ENCODE measurements around the gene CDH13. TPM values are rescaled to one million over a fixed set of nuclear protein-coding genes. Genes with fewer than 3 reads are reported as not detected.

The CDH13 gene
- total and polyA plus RNA-seq, 2 donors (not counting 3 experiments of a cell fraction or from before 2014, with no cell fraction given): 96.6 to 124 TPM

DNA sequence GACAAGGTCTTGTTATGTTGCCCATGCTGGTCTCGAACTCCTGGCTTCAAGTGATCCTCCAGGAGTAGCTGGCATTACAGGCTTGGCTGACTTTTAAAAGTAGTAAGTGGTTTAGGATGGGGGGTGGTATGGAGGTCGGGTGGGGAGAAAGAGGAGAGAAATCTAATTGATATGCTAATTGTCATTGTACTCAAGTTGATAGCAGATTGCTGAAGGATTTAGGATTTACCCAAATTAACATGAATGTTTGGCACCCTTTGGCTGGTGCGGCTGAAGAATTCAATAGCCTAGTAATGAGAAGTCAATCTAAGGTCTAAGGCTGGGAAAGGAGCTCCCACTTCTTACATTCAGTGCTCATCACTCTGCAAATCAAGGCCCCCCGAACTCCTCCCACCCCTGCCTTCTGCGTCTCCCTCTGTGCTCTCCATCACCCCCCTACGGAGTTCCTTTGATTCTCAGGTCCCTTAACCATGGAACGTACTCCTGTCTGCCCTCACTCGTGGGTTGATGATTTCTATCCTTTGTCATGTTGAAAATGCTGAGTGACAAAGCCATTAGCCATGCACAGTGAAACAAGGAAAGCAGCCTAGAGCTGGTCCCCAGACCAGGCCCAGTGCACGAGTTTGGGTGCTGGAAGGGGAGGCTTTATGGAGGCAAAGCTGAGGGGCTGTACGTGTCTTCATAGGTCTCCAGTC is 17.3 kb downstream of the CDH13 start:
- FAIRE-seq: no peak
- intact Hi-C loops (cut with micrococcal nuclease) (loop anchor here (5.0 kb wide), 1 partner anchor 803 kb away; no protein-coding TSS in a partner anchor), dilution Hi-C loops (cut with MboI; ENCODE audit: extremely low pct_ligation_motif_present, low sequenced_read_pairs) (no loop called here)
- BruUV-seq (replicated peaks): no TSS peak
- POLR2A ChIA-PET: no interaction called here
- no peak overlapping the region for H3K4me2 ChIP-seq (ENCODE audit: insufficient read depth, low read length)
- no peak overlapping the region for H3K4me3 ChIP-seq (replicated peaks in 1 of 3; ENCODE audit: insufficient read depth in 1 of 3, low read depth in 1 of 3, low read length in 3 of 3)
- no peaks in the 10 kb centered on the region for H3K27me3 ChIP-seq (ENCODE audit: control insufficient read depth in 2 of 2, insufficient read depth in 2 of 2, low read length in 2 of 2)
- CTCF ChIA-PET: interaction anchor here (1.0 kb wide), 1 partner anchor 802 kb away, joined by 3 read pairs; no protein-coding TSS in a partner anchor
- TF ChIP-seq EZH2 (IDR thresholded peaks at IDR 0.05; ENCODE audit: borderline replicate concordance, low read depth, low read length, severe bottlenecking) (no peak), FOS (IDR thresholded peaks at IDR 0.05; ENCODE audit: borderline replicate concordance, insufficient read depth, low read length) (no peak), POLR2AphosphoS5 (IDR thresholded peaks at IDR 0.05; ENCODE audit: insufficient read depth, low read depth, low read length) (no peak), CTCF (IDR thresholded peaks at IDR 0.05; ENCODE audit: extremely low read depth in 1 of 2, insufficient read depth in 1 of 2, low read depth in 1 of 2, low read length in 2 of 2) (no peak)
- H3K79me2 ChIP-seq (ENCODE audit: control insufficient read depth, insufficient read depth, low read length): no peaks in the 10 kb centered on the region
- H4K20me1 ChIP-seq (replicated peaks; ENCODE audit: control insufficient read depth, extremely low read depth, insufficient read depth, low read length): no peaks in the 10 kb centered on the region
- H3K9me3 ChIP-seq (replicated peaks; ENCODE audit: control insufficient read depth, insufficient read depth, low read length): no peaks in the 10 kb centered on the region
- H2AFZ ChIP-seq (ENCODE audit: low read depth, low read length): no peak overlapping the region
- no peak overlapping the region for H3K9ac ChIP-seq (replicated peaks; ENCODE audit: extremely low read depth, insufficient read depth, low read length)
- DNase-seq (ENCODE audit: low read depth, low spot score): no peak
- peaks cover 24% of the 10 kb centered on the region for H3K4me1 ChIP-seq (ENCODE audit: control insufficient read depth, extremely low read depth, insufficient read depth, low read length)
- no peaks in the 10 kb centered on the region for H3K36me3 ChIP-seq (ENCODE audit: control insufficient read depth in 2 of 2, extremely low read depth in 1 of 2, insufficient read depth in 2 of 2, low read length in 2 of 2)
- no peaks in the 10 kb centered on the region for H3K9me1 ChIP-seq (replicated peaks; ENCODE audit: control insufficient read depth, extremely low read depth, insufficient read depth, low read length)
- H3K27ac ChIP-seq (ENCODE audit: insufficient read depth, low read depth, low read length): no peak overlapping the region

DNA sequence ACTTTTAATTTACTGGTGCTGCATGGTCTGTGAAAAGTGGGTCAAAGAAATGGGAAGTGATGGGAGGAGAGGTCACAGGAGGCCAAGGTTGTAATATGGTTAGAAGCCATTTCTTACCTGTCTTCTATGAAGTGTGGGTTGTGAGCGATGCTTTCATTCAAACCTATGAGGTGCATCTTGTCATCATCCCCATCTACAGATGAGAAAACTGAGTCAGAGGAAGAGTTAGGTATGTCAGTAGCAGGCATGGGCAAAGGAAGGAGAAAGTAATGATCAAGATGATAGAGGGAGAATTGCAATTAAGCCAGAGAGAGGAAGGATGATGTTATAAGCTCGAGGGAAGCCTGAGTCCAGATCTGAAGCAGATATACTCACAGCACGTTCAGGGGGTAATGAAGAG is 19.7 kb downstream of the CDH13 start:
- no peak for TF ChIP-seq MYC (IDR thresholded peaks at IDR 0.05; ENCODE audit: low read depth, low read length)
- no peak for TF ChIP-seq EZH2 (IDR thresholded peaks at IDR 0.05; ENCODE audit: borderline replicate concordance, low read depth, low read length, severe bottlenecking)
- no peak for TF ChIP-seq FOS (IDR thresholded peaks at IDR 0.05; ENCODE audit: borderline replicate concordance, insufficient read depth, low read length)
- no peak for TF ChIP-seq MAX (IDR thresholded peaks at IDR 0.05; ENCODE audit: insufficient read depth, insufficient read length)
- TF ChIP-seq GATA2 (IDR thresholded peaks at IDR 0.05; ENCODE audit: insufficient read depth, insufficient read length, low read depth, low read length): no peak
- no peak for TF ChIP-seq CTCF (IDR thresholded peaks at IDR 0.05; ENCODE audit: extremely low read depth in 1 of 2, insufficient read depth in 1 of 2, low read depth in 1 of 2, low read length in 2 of 2)
- no peak for TF ChIP-seq POLR2A (IDR thresholded peaks at IDR 0.05; ENCODE audit: low read depth, low read length)
- no peak for TF ChIP-seq POLR2AphosphoS5 (IDR thresholded peaks at IDR 0.05; ENCODE audit: insufficient read depth, low read depth, low read length)
- no peak for TF ChIP-seq JUN (IDR thresholded peaks at IDR 0.05; ENCODE audit: borderline replicate concordance, insufficient read depth, insufficient read length, low read depth)
- Histone ChIP-seq H3K36me3 (ENCODE audit: control insufficient read depth in 2 of 2, extremely low read depth in 1 of 2, insufficient read depth in 2 of 2, low read length in 2 of 2) (no peaks in the 10 kb centered on the region), H4K20me1 (replicated peaks; ENCODE audit: control insufficient read depth, extremely low read depth, insufficient read depth, low read length) (no peaks in the 10 kb centered on the region), H3K4me3 (replicated peaks in 1 of 3; ENCODE audit: insufficient read depth in 1 of 3, low read depth in 1 of 3, low read length in 3 of 3) (no peak overlapping the region), H3K79me2 (ENCODE audit: control insufficient read depth, insufficient read depth, low read length) (no peaks in the 10 kb centered on the region), H3K9me3 (replicated peaks; ENCODE audit: control insufficient read depth, insufficient read depth, low read length) (no peaks in the 10 kb centered on the region), H3K27me3 (ENCODE audit: control insufficient read depth in 2 of 2, insufficient read depth in 2 of 2, low read length in 2 of 2) (no peaks in the 10 kb centered on the region), H3K9ac (replicated peaks; ENCODE audit: extremely low read depth, insufficient read depth, low read length) (no peak overlapping the region), H3K4me1 (ENCODE audit: control insufficient read depth, extremely low read depth, insufficient read depth, low read length) (peaks cover 3% of the 10 kb centered on the region), H3K4me2 (ENCODE audit: insufficient read depth, low read length) (no peak overlapping the region), H3K9me1 (replicated peaks; ENCODE audit: control insufficient read depth, extremely low read depth, insufficient read depth, low read length) (no peaks in the 10 kb centered on the region), H3K27ac (ENCODE audit: insufficient read depth, low read depth, low read length) (no peak overlapping the region), H2AFZ (ENCODE audit: low read depth, low read length) (no peak overlapping the region)
- BruUV-seq (replicated peaks): no TSS peak
- ChIA-PET CTCF (no interaction called here), POLR2A (no interaction called here)
- no peak for FAIRE-seq
- intact Hi-C loops (cut with micrococcal nuclease) (no loop called here), dilution Hi-C loops (cut with MboI; ENCODE audit: extremely low pct_ligation_motif_present, low sequenced_read_pairs) (no loop called here)
- no peak for DNase-seq (ENCODE audit: low read depth, low spot score)

All from endothelial cell of umbilical vein (primary cell).